Measurements from ENCODE around the gene MAGI1.

Gene MAGI1

GRCh38 chr3:65944252-65944651, 94.5 kb downstream of the MAGI1 start:
- DNase-seq (ENCODE audit: low read depth): no peak

GRCh38 chr3:65939801-65940246, 98.9 kb downstream of the MAGI1 start:
- DNase-seq (ENCODE audit: low read depth): no peak

- no peak for DNase-seq (ENCODE audit: low read depth)
These were observed 99.5 kb downstream of the MAGI1 start for GRCh38 chr3:65939184-65939583.

GRCh38 chr3:65938676-65939075, 100.0 kb downstream of the MAGI1 start:
- DNase-seq (ENCODE audit: low read depth): no peak

DNA sequence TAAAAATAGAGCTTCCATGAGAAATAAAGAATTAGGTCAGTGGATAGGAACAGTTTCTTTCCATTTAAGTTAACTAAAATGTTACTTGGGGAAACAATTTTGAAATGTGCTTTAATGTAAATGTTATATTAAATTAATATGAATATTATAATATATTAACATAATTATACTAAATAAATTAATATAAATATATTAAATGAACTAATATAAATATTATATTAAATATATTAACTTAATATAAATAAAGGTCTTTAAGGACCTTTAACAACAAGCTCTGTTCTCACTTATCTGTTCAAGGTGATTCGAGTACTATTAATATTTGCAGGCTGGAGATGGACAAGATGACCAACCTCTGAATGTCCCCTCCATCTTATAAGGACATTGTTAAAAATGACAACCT, 100.6 kb downstream of the MAGI1 start:
- no peak for DNase-seq (ENCODE audit: low read depth)

- no peak for DNase-seq (ENCODE audit: low read depth)
These were observed 101.6 kb downstream of the MAGI1 start for GRCh38 chr3:65936908-65937638.

DNA sequence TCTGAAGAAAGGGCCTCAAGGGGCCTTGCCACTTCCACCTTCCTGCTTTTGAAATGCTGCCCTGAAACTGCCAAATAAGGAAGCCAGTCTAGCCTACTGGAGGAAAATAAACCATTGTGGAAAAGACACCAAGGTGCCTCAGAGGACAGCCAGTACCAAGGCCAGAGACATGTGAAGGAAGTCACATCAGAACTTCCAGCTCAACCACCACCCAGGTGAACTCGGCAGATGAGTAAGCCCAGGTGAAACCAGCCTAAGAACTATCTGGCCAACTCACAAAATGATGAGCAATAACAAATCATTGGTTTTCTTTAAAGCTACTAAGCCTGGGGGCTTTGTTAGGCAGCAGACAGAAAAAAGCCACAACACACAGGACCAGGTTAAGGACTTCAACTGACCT, 103.0 kb downstream of the MAGI1 start:
- DNase-seq (ENCODE audit: low read depth): no peak

- DNase-seq (ENCODE audit: low read depth): no peak
These were observed 108.1 kb downstream of the MAGI1 start for GRCh38 chr3:65930648-65931047.

GRCh38 chr3:65928110-65928509, 110.6 kb downstream of the MAGI1 start:
- DNase-seq (ENCODE audit: low read depth): no peak

DNA sequence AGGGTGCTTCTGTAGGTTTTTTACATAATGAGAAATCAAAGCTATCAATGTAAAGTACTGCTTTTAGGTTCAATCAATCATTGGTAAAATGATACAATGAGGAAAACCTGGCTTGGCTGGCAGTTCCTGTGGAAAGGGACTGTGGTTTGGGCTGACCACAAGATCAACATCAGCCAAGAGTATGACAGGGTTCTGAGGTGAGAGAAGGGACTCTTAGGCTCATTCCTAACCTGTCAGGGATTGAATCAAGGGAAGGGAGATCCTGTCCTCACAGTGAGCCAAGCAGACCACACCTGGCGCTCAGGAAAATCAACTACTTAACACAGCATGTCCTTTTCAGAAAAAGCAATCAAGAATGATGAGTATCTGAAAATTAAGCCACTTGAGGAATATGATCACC, 111.1 kb downstream of the MAGI1 start:
- no peak for DNase-seq (ENCODE audit: low read depth)

DNA sequence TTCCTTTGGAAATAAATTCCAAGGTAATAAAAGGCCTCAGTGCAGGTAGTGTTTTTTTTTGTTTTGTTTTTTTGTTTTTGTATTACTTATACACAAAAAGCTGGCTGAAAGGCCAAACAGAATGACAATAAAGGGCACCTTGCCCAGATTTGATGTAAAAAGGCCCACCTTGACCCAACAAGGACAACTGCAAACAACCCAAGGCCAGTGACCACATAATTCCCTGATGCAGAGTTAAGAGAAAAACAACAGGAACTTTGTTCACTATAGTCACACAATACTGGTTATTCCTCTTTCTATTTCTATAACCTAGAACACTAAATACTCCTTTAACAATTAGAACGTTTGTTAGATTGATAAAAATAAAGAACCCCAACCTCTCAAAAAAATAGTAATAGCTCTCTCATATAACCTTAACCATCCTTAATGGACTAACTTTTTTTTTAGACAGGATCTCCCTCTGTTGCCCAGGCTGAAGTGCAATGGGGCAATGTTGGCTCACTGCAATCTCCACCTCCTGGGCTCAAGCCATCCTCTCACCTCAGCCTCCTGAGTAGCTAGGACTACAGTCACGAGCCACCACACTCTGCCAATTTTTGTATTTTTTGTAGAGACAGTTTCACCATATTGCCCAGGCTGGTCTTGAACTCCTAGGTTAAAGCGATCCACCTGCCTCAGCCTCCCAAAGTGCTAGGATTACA, 113.3 kb downstream of the MAGI1 start:
- no peak for DNase-seq (ENCODE audit: low read depth)

DNA sequence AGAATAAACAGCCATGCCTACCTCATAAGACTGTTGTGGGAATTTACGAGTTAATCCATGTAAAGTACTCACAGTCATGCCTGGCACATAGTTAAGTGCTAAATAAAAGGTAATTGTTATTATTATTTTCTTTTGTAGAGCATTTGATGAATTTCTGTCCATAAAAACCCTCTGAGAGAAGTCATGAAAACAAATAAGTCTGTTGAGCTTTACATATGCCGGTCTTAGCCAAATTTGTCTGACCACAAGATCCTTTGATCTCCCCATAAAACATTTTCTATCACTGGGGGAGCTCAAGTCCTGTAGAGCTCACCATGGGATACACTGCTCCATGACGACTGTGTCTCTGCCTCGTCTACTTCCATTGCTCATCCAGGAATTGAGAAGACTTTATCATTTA, 114.0 kb downstream of the MAGI1 start:
- no peak for DNase-seq (ENCODE audit: low read depth)

GRCh38 chr3:65922441-65922840, 116.3 kb downstream of the MAGI1 start:
- DNase-seq (ENCODE audit: low read depth): no peak

GRCh38 chr3:65919826-65920225, 118.9 kb downstream of the MAGI1 start:
- no peak for DNase-seq (ENCODE audit: low read depth)

- no peak for DNase-seq (ENCODE audit: low read depth)
These were observed 123.2 kb downstream of the MAGI1 start for GRCh38 chr3:65915477-65915876.

GRCh38 chr3:65914740-65915367, 123.9 kb downstream of the MAGI1 start:
- DNase-seq (ENCODE audit: low read depth): no peak

DNA sequence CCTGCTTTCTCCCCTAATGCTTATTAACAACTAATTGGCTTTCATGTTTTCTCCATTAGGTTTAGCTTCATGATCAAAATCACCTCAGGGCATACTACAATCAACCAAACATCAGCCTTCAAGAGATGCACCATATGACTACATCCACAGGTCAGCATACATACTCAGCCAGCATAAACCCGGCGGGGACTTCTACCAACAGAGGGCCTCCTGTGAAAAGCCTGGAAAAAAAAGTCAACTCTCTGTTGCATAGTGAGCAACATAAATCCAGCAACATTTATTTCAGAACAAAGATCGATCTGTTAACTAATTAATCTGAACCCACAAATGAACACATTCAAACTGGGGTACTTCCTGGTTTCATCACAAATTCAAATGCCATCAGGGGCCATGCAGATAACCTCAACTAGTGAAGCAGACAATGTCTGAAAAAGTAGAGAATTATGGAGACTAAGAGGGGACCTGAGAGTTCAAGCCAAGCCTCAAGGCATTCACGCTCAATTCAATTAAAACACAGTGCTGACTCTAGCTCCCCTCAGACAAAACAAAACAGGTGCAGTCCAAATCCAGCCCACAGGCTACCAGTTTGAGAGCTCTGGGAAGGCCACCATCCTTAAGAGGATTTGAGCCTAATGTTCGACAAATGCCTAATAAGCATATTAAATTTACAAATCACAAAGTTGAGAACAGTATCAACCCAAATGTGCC, 124.5 kb downstream of the MAGI1 start:
- no peak for DNase-seq (ENCODE audit: low read depth)

DNA sequence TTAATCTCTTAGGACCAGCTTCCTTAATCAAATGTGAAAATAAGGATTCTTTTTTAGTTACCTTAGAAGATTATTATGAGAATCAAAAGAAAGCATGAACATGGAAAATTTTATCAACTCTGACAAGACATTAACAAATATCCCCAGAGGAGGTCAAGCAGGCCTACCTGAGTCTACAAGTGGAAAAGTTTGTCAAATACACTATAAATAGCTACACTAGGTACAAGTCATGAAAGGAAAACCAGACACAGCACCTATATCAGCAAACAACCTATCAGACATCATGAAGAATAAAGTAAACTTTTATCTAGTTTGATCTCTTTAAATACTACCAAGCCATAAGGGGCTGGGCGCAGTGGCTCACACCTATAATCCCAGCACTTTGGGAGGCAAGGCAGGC, 126.1 kb downstream of the MAGI1 start:
- DNase-seq (ENCODE audit: low read depth): no peak

DNA sequence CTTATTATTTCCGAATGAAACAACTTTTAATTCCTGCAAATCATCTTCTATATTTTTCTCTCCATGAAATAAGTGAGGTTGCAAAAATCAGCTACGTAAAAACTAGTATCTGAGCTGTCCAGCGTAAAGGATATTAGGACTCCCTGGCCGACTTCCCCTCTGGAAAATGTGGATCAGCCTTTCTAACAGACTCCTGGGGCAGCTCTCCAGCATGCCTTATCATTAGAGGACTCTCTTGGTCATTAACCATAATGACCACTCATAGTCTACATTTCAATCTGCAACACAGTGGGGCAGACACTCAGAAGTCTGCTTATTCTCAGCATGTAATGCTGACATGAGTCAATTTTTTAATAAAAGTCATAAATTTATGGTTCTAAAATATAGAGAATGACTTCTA, 130.1 kb downstream of the MAGI1 start:
- no peak for DNase-seq (ENCODE audit: low read depth)

GRCh38 chr3:65907232-65908130, 131.2 kb downstream of the MAGI1 start:
- no peak for DNase-seq (ENCODE audit: low read depth)

DNA sequence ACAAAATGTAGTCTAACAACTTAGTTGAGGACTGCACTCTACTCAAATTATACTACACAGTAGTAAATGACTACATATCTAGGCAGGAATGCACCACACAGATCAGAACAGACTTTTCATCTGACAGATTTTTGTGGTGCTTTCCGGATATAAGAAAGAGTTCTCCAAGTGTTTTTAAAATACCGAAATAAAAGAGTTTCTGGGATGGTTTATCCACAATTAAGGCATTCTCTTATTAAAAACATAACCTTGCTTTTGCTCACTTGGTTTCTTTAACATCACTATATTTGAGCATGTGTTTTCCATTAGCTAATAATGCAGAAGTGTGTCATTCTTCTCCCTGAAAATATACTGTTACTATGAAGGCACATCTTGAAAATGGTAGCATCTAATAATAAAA, 132.9 kb downstream of the MAGI1 start:
- DNase-seq (ENCODE audit: low read depth): no peak

- DNase-seq (ENCODE audit: low read depth): no peak
These were observed 134.7 kb downstream of the MAGI1 start for GRCh38 chr3:65904016-65904415.

All from activated T-helper 1 cell treated with Interleukin-2 at 50 U/mL for 16 hours (primary cell).